IPS DF 19.7 (cell line): Measurements from ENCODE around the gene HSPG2.
A peak's percentile ranks its signal among the peaks of the same experiment; 100 is the strongest.

ENCODE experiments used
- DNase-seq: peaks from one replicate; pipeline ENCODE4 v3.0.0-alpha.2; 2013; ENCODE audit warnings: low read depth, low spot score

The HSPG2 gene

DNA sequence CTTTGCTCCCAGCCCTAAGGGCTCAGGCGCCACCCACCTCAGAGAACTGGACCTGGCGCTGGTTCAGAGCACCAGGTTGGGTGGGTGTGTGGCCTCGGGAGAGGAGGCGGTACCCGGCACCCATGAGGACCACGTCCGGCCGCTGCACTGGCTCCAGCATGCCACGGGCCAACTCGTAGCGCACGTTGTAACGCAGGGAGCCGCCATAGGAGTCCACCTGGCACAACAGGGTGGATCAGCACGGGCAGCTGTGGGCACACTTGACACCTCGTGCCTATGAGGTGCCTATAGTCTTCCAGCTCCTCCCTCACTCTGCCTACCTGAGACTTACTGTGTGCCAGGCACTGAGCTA is 56.5 kb downstream of the HSPG2 start:
- no peak for DNase-seq

DNA sequence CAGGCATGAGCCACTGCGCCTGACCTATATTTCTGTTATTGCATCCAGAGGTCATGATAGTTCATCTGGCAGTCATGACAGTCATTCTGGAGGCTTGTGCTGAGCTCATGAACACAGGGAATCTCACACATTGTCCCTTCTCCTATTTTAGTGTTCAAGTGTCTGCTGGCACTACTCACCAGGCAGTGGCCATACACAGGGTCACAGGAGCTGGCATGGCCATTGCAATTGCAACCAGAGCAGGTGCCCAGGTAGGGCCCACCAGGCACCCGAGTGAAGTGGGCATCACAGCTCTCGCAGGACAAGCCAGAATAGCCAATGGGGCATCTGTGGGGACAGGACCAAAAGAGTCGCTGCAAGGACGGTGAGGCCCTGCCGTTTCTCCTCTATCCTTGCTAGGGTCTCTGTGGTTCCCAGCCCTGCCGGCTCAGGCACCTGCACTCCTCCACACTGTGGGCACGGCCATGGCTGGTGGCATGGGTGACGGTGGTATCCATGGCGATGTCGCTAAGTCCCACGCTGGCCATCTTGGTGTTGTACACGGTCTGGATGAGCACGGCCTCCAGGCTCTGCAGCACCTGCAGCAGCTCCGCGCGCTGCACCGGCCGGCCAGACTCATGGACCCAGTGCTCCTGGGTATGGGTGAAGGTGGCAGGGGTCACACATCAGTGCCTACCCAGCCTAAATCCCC is 57.0 kb downstream of the HSPG2 start:
- no peak for DNase-seq

DNA sequence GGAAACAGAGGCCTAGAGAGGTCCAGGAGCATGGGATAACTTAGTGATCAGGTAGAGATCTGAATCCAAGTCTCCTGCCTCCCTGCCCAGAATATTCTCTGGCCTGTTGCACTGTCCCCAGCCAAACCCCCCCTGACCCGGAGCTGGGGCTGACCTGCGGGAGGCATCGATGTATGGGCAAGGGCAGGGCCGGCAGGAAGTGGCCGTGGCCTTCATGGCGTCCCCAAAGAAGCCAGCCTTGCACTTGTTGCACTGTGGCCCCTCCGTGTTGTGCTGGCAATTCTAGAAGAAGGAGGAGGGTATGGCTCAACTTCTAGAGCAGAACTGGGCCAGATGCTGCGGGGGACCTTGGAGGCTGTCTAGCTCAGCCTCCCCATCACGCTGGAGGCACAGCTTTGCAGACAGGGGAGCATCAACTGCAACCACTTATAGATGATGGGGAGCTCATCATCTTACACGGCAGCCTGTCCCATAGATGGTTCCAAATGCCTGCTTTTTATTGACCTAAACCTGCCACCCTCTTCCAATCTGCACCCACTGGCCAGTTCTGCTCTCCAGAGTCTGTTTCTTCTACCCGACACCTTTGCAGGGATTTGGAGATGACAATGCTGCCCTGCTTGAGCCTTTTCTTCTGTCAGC is 58.2 kb downstream of the HSPG2 start:
- no peak for DNase-seq

DNA sequence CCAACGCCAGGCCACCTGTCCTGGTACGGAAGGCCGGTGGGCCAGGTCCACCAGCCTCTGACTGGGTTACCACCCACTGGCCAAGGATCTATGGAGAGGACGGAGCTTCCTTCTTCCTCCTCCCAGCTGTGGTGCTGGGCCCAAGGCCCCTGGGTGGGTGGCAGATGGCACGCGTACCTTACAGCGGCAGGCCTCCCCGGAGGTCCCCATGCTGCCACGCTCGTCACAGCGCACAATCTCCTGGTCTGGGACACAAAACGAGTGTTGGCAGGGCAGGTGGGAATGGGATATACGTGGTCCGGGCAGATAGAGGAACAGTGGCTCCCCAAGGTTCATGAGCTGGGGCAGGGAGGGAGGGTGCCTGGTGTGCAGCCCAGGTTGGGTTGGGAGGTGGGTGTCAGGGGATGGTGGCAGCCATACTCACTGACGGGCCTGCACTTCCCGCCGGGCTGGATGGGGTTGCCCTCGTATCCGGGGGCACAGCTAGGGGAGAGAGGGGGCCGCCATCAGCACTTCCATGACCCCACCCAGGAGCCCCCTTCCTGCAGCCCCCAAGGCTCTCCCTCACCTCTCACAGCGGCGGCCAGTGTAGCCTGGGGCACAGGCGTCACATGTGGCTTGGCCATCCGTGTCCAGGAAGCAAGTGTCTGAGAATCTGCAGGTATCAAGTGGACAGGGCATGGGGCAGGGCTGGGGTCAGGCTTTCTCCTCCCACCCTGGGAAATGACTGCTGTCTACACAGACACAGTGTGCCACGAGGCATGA is 58.9 kb downstream of the HSPG2 start:
- no peak for DNase-seq

DNA sequence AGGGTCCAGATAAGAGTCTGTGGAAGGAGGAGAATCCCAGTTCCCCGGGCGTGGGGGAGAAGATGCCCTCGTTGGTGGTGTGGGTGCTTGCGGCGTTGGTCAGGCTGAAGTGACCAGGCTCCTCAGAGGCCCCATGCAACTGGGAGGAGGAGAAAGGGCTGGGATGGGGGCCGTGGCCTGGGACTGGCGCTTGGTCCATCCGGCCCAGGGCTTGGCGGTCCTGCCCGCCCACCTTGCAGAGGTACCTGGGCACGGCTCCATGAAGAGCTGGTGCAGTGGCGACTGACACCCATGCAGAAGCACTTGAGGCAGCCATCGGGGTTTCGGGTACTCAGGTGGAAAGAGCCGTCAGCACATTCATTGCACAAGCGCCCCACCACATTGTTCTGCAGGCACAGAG is 60.8 kb downstream of the HSPG2 start:
- no peak for DNase-seq

DNA sequence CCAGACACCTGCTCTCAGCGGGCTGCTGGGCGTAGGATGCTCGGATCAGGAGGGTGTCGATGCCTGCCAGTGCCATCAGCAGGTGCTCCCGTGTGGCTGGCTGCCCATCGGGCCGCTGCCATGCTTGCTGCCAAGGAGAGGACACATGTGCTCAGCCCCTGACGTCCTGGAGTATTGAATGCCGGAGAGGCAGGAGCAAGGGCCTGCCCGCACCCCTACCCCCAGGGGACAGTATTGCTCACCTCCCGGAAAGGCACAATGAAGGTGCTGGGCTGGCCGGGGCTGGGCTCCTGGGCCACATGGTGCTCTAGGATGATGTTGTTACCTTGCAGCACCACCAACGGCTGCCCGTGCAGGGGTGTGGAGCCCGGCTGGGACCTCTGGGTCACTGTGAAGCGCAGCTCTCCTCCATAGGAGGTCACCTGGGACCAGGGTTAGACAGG is 61.5 kb downstream of the HSPG2 start:
- no peak for DNase-seq

DNA sequence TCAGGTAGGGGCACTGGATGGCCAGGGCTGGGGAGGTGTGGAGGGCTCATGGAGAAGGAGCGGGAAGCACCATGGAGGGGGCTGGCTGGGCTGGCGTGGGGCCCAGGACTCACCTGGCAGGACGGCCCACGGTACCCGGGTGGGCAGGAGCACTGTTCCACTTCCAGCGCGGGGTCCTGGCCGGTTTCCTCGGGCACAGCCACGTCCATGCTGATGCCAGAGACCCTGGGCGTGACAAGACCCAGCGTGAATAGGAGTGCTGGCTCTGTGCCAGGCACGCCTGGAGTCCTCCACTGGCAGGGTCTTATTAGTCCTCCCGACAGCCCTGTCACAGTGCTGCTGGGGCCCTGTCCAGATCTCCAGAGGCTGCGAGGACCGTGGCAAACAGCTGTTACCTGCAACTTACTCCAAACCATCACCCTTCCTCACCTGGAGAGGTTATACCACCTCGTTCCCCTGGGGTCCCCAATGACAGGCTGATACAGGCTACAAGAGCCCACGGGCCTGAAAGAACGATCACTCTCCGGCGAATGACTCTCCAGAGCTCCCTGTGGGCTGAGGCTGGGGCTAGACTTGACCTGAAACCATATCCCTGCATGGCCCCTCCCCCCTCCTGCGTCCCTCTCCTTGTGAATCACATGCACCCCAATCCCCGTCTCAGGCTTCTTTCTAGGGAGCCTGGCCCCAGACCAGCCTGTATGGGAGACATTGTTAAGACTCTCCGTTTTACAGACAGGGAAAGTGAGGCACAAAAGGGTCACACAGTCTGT is 62.1 kb downstream of the HSPG2 start:
- DNase-seq: no peak

DNA sequence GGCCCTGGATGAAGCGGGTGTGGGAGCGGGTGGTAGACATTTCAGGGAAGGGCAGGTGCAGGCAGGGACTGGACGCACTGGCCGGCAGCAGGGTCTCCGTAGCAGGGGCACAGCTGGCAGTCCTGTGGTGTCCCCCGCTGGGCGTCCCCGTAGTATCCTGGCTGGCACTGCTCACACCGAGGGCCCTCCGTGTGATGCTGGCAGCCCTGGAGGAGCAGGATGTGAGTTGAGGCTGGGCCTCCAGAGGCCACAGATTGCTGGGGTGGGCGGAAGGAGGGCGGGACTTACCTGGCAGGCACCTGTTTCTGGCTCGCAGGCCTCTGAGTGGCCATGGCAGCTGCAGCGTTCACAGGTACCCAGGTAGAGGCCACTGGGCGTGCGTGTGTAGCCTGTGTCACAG is 62.8 kb downstream of the HSPG2 start:
- DNase-seq: no peak

DNA sequence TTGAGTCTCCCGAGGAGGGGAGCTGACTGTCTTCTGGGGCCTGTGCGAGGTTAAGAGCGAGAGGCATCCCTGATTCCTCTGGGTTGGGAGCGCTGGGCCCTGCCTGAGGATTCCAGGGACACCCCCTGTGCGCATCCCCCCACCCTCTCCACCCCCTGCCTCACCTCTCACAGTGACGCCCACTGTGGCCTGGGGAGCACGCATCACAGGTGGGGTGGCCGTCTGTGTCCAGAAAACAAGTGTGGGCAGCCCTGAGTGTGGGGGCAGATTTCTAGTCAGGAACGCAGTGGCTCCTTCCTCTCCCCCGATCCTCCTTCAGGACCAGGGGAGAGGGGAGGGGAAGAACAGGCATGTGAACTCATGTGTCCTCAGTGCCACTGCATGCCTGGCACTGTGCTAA is 63.3 kb downstream of the HSPG2 start:
- DNase-seq: no peak

DNA sequence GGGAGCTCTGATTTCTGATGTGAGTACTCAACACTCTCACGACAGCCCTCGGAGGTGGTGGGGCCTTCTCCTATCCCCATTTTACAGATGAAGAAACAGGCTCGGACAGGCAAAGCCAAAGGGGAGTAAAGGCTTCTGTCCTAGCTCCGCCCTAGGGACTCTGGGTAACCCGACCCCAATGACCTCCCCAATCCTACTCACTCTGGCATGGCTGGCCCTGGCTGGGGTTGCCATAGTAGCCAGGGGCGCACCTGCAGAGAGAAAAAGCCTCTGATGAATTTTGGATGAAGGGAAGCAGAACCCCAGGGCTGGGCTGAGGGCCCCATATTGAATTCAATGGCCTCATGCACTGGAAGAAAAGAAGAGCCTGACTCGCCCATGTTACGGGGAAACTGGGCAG is 63.9 kb downstream of the HSPG2 start:
- no peak for DNase-seq

DNA sequence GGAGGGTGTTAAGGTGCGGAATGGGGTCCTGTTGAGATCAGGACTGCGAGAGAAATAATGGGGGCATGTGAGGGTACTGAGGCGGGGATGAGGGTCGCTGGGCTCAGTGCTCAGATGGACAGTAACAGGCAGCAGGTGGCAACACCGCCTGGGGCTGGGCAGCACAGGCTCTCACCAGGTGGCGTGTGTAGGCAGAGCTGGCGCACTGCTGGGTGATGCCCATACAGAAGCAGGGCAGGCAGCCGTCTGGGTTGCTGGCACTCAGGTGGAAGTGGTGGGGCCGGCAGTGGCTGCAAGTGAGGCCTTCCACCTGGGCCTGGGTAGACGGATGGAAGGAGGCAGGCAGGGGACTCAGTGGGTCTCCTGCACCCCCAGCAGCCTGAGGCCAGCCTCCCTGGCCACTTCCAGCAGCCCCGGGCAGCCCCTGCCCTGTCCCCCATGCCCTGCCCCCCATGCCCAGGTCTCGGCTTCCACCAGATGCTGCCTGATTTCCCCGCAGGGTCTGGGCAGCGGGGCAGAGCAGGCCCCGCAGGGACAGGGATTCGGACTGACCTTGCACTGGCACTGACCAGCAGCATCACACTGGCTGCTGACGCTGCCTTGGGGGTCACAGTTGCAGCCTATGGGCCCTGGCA is 64.5 kb downstream of the HSPG2 start:
- no peak for DNase-seq

DNA sequence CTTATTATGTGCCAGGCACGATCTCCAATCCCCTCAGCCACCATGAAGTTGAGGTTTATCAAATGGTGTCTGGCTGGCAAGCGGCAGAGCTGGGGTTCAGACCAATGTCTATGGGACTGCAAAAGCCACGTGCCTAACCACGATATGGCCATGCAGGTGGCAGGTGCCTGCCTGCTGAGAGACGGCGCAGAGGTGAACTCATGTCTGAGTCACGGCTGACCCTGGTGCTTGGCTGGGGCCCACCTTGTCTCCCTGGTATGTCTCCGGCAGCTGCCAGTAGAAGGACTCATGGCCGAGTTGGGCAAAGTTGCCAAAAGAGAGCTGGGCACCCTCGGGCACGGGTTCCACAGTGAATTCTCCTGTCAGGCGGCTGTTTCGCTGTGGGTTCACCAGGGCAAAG is 65.2 kb downstream of the HSPG2 start:
- DNase-seq: no peak

DNA sequence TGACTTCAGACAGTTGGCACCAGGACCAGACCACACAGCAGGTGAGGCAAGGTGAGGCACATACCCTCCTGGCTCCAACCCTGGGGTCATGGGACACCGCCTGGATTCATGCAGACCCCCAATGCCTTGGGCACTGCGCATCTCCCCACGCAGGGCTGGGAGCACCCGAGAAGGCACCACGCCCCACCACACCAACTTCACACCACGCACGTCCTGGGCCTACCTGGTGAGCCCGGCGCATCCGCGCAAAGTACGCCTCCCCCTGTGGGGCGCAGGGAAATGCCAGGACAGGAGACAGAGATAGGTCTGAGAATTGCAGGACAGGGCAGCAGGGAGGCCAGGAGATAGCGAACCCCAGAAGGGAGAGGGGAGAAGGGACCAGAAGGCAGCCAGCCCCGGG is 66.5 kb downstream of the HSPG2 start:
- DNase-seq: no peak

DNA sequence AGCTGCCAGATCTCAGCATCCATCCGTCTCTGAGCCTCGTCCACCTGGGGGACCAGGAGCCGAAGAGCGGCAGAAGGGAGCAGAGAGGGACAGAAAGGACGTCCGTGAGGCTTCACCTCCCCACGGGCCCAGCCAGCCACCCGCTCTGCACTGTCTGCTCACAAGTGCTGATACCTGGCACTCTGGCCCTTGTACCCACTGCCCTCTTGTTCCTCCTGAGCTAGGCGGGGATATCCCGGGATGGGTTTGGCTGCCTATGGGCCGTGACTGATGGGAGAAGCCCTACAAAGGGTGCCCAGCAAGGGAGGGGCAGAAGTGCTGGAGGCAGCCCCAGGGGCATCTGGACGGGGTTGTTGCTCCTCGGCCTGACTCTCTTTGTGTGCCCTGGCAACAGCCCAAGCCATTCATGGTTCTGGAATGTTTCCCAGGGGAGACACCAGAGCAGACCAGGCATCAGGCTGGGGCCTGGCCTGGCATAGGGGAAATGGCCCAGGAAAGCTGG is 67.4 kb downstream of the HSPG2 start:
- no peak for DNase-seq

DNA sequence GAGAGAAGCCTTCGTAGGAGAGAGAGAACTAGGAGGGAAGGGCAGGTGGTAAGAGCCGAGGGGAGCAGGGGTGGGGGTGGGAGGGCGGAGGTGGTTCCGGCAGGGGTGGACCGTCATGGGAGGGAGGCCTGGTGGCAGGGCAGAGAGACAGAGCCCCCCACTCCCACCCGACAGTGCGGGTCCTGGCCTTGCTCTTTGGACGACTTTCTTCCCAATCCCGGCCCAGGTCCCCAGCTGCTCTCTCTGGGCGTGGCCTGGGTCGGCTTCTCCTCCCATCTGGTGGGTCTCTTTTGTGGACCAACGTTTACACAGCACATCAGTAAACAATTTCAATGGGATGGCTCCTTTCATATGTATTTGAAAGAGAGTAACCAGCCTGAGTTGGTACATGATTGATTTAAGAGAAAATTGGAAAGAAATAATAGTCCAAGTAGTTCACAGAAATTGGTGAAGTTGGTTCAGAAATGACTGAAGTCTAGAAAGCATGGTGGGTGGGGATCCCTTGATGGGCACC is 68.1 kb downstream of the HSPG2 start:
- DNase-seq: no peak

DNA sequence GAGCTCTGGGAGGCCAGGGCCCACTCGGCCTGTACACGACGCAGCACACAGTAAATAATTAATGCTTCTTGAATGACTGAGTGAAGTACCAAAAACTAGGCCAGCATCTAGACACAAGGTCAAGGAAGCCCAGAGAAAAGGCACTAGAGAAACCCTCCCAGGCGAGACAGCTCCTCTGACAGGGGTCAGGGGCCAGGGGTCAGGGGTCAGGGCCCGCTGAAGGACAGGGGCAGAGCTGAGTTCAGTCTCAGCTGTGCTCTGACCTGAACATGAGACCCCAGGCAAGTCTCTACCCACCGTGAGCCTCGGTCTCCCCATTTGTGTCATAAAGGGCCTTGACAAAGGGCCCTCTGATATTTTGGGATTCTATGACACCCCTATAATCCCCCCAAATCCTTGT is 68.6 kb downstream of the HSPG2 start:
- no peak for DNase-seq

DNA sequence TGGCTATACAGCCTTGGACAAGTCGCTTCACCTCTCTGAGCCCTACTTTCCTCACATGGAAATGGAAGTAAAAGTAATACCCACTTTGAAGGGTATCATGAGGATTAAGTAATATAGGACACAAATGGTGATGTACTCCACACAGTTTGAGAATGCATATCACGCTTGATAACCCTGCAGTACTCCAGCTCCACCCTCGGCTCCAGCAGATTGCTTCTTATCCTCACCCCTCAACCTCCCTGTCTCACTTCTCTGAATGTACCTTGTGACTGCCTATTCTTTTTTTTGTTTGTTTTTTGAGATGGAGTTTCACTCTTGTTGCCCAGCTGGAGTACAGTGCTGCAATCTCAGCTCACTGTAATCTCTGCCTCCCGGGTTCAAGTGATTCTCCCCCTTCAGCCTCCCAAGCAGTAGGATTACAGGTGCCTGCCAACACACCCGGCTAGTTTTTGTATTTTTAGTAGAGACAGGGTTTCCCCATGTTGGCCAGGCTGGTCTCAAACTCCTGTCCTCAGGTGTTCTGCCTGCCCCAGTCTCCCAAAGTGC is 69.6 kb downstream of the HSPG2 start:
- no peak for DNase-seq

DNA sequence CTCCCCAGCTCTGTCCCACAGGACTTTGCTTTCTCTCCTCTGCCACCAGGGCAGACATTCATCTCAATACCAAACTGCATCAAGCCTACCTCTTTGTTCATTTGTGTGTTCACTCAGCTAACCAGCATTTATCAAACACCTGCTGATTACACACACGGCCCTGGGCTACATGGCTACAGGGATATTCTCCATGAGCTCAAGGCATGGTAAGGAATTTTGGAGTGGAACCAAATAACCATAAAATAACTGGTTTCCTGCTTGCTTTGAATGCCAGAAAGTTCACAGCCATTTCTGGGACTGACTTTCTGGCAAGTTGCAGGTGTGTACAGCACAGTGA is 70.4 kb downstream of the HSPG2 start:
- DNase-seq: no peak

DNA sequence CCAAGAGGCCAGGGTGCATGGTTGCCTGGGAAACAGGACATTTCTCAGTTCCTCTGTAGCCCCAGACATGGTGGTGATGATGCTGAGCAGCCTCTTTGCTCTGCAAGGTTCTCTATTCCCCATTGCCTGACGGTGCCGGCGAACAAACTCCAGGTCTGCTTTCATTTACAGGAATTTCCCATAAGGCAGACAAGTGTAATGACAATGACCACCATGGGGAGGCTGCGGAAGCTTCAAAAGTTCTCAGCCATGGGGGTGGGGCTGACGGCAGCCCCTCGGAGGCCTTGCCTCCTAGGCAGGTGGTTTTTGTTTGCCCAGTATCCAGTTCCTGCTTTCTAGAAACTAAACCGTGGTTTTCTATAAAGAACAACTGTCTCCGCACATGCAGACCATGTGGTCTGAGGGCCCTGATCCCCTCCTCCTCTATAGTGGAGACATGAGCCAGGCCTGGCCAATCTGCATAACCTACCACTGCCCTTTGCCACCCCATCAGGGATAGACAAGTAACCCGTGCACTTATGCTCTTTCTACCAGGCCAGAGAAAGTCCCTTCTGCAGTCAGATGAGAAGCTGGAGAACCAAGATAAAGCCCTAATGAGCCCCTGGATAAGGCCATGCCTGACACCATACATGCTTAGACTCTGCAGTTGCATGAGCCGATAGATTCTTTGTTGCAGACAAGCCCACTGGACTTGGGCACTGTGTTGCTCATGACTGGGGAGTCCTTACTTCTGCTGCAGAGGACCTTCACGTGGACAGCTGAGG is 71.0 kb downstream of the HSPG2 start:
- DNase-seq: peak; percentile 17

DNA sequence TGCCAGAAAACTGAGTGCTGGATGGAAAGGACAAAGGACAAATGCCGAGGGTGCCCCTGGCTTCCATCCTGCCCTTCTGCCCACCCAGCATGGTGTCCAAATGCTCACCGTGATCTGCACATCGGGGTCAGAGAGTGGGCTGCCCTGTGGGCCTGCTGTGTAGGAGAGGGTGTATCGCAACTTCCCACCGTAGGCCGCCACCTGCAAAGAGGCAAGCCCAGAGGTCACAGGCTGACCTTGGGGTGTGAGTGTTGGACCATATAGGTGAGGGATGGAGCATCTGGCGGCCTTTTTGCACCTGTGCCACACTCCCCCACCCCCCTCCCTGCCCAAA is 71.5 kb downstream of the HSPG2 start:
- DNase-seq: no peak

DNA sequence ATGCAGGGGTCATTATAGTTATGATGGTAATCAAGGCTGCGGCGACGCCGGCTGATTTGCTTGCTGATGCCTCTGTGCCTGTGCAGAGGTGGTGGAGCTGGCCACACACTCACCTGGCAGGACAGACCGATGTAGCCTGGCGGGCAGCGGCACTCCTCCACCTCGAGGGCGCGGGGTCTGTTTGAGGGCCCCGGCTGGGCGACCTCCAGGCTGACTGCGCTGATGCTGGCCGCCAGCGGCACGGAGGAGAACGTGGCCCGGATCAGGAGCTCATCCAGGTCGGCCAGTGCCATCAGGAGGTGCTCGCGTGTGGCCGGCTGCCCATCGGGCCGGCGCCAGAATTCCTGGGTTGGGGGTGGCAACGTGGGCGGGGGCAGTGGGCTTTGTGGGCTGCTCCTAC is 72.4 kb downstream of the HSPG2 start:
- no peak for DNase-seq
